Non-pigmented ciliary epithelial cell (primary cell): Measurements from ENCODE around the gene PITPNC1.
"Not testable (repeated sequence)": the region's sequence is repeated elsewhere in the genome, so short reads cannot be mapped to it uniquely, and the experiment has no call there.

Source experiments
- DNase-seq: peaks from one replicate; pipeline ENCODE4 v3.0.0-alpha.2; 2010; ENCODE audit warnings: low read depth

PITPNC1 gene

DNA sequence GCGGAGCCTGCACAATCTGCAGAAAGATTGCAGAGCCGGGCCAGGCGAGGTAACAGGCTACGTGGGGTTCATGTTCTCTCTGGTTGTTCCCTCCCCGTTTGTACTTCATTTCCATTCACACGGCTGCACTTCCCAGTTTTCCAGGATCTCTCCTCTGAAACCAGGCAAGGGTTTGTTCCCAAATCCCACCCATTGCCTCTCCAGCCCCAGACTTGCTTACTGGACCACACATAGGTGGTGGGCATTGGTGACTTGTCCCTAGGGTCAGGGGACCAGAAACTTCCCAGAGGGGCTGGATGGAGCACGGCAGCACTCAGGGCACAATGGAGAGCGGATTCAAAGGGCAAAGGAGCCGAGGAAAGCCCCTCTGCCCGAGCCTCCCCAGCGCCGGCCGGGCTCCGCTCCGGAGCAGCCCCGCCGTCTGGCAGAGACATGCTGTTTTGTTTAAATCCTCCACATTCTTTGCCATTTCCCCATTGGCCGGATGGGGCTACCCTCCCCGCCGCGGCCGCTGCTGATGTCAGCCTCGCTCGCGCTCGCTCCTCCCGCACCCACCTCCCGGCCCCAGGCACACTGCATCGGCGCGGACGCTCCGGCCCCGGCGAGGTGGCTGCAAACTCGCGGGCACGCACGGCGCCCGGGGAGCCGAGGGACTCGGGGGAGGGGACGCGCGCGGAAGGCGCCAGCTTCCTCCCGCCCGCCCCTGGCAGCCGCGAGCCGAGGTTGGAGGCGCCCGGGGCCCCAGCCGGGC lies at the start of gene PITPNC1:
PITPNC1 (plus strand) TSS at position 545 of the 751 bp plus-strand sequence.
- no peak for DNase-seq

DNA sequence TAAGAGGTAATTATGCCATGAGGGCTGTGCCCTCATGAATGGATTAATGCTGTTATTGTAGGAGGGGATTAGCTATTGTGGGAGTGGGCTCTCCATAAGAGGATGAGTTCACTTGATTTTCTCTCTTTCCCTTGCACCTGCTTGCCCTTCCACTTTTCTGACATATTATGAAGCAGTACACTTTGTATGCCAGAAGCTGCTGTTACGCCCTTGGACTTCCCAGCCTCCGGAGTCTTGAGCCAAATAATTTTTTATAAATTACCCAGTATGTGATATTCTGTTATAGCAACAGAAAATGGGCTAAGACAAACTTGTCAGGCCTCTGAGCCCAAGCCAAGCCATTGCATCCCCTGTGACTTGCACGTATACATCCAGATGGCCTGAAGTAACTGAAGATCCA lies 49.1 kb upstream of the PITPNC1 start:
- DNase-seq = no peak

DNA sequence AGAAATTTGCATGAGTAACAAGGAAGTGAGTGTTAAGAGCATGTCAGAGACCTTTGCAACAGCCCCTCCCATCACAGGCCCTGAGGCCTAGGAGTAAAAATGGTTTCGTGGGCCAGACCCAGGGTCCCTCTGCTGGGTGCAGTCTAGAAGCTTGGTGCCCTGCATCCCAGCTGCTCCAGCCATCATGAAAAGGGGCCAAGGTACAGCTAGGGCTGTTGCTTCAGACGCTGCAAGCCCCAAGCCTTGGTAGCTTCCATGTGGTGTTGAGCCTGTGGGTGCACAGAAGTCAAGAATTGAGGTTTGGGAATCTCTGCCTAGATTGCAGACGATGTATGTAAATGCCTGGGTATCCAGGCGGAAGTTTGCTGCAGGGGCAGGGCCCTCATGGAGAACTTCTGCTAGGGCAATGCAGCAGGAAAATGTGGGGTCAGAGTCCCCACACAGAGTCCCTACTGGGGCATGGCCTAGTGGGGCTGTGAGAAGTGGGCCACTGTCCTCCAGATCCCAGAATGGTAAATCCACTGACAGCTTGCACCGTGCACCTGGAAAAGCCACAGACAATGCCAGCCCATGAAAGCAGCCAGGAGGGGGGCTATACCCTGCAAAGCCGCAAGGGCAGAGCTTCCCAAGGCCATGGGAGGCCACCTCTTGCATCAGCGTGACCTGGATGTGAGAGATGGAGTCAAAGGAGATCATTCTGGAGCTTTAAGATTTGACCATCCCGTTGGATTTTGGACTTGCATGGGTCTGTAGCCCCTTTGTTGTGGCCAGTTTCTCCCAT lies 45.5 kb upstream of the PITPNC1 start:
- DNase-seq = not testable (repeated sequence)

DNA sequence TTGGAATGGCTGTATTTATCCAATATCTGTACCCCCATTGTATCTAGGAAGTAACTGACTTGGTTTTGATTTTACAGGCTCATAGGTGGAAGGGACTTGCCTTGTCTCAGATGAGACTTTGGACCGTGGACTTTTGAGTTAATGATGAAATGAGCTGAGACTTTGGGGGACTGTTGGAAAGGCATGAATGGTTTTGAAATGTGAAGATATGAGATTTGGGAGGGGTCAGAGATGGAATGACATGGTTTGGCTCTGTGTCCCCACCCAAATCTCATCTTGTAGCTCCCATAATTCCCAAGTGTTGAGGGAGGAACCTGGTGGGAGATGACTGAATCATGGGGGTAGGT lies 44.9 kb upstream of the PITPNC1 start:
- not testable (repeated sequence) for DNase-seq

DNA sequence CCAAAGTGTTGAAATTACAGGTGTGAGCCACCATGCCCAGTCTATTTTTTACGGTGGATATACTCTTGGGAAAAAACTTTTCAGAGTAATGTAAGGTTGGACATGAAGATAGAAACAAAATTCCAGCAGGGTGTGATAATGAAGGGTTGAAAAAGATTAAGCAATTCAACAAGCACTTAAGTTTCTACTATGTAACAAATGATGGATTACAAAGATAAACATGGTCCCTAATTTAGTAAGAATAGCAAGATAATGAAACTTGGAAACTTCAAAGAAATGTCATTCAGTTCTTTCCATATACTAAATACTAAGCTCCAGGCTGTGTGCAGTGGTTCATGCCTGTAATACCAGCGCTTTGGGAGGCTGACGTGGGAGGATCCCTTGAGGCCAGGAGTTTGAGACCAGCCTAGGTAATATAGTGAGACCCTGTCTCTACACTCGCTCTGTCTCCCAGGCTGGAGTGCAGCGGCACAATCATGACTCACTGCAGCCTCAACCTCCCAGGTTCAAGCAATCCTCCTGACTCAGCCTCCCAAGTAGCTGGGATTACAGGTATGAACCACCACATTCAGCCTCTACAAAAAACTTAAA lies 41.7 kb upstream of the PITPNC1 start:
- no peak for DNase-seq

DNA sequence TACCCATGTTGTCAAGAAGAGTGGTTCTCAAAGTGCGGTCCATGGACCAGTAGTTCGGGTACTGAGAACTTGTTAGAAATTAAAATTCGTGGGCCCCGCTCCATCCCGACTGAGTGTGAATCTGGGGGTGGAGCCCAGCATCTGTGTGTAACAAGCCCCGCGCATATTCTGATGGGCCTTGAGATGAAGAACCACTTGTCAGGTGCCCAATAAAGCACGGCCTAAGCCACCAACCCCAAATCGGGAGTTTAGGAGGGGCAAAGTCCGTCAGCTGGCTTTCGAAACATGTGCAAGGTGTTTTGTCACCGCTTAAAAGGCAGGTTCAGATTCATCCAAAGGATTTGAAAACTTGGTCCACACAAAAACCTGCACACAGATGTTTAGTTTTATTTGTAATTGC lies 40.2 kb upstream of the PITPNC1 start:
- DNase-seq = no peak

DNA sequence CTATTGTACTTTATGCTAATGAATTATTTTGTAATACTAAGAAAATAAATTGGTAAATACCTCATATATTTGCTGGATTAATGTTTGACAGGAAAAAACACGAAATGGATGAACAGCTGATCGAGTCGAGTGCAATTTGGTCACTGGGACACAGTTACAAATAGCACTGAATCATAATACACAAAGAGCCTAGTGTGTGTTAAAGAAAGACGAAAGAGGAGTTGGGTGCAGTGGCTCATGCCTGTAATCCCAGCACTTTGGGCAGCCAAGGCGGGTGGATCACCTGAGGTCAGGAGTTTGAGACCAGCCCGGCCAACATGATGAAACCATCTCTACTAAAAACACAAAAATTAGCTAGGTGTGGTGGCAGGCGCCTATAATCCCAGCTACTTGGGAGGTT lies 38.7 kb upstream of the PITPNC1 start:
- not testable (repeated sequence) for DNase-seq

DNA sequence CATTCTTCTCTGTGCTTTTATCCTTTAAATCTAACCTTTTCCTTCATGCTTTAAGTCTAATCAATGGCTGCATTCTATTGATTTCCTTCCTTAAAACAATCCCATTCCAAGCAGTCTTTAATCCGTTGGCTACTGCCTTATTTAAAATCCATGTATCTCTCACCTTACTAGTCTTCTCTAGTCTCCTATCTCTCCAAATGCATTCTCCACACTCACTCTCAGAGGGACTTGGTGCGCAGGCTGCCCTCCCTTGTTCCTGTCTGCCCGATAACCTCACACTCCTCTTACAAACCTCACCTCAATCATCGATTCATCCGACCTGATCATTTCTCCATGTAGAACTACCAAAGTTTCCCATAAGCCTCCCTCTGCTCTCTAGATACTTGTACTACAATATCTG lies 33.8 kb upstream of the PITPNC1 start:
- DNase-seq = no peak

DNA sequence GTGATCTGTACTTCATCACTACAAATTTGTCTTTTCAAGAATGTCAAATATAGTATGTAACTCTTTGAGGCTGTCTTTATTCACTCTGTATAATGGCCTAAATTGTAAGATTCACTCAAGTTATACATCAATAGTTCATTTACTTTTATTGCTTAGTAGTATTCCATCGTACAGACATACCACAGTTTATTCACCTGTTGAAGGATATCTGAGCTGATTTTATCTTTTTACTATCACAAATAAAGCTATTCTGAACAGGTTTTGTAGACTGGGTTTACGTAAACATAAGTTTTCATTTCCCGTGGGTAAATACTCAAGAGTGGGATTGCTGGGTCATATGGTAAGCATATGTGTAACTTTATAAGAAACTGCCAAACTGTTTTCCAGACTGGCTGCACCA lies 29.3 kb upstream of the PITPNC1 start:
- DNase-seq = no peak

DNA sequence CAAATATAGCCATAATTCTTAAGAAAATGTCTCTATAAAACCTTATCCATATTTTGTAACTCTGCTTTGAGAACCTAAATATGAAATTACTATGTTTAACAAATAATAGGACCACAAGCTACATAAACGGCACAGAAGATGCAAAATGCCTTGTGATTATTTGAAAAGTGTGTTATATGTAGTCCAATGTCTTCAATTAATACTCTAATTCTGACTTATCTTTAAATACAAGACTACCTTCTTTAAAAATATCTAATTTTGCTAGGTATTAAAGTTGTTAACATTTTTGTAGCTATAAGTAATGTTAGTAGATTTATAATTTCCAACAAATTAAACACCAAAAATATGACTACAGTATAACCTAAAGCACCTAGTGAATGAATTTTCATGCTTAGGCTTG lies 27.7 kb upstream of the PITPNC1 start:
- no peak for DNase-seq

DNA sequence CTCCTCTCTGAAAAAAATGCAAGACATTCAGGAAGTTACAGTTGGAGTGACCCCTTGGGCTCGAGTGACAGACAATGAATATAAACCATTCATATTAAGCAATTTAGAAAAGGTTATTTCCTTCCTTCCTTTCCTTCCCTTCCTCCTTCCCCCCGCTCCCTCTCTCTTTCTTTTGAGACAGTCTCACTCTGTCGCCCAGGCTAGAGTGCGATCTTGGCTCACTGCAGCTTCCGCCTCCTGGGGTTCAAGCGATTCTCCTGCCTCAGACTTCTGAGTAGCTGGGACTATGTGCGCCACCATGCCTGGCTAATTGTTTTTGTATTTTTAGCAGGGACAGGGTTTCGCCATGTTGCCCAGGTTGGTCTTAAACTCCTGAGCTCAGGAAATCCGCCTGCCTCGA lies 23.9 kb upstream of the PITPNC1 start:
- no peak for DNase-seq

DNA sequence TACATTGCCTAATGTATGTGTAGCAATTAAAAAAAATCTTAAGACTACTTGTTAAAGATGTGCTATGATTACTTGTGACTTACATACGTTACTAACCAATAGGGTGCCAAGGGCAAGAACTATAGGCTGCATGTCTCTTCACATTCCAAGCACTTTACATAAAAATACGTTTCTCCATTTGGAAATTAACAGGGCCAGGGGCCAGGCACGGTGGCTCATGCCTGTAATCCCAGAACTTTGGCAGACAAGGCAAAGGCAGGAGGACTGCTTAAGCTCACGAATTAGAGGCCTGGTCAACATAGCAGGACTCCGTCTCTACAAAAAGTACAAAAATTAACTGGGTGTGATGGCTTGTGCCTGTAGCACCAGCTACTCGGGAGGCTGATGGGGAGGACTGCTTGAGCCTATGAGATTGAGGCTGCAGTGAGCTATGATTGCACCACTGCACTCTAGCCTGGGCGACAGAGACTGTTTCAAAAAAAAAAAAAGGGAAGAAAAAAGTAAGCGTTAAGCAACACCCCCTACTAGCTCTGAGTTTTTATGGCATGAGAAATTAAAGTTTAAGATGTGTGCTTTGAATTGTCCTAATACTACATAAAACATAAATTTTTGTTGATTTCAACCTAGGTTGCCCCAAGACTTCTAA lies 23.0 kb upstream of the PITPNC1 start:
- no peak for DNase-seq

DNA sequence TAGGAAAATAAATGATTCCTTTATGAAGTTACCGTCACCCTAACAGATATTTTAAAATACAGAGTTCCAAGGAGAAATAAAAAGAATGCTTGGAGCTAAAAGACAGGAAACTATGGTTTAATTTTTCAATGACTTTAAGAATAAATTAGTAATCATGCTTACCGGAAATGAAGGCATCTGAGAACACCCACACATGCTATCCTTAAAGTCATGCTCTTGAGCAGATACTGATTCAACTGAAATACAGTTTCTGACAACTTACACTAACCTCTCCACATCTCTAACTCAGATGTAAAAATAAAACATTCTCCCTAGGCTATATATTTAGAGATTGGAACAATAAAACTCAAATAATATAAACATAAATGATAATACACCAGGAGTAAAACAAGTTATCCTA lies 18.5 kb upstream of the PITPNC1 start:
- no peak for DNase-seq

DNA sequence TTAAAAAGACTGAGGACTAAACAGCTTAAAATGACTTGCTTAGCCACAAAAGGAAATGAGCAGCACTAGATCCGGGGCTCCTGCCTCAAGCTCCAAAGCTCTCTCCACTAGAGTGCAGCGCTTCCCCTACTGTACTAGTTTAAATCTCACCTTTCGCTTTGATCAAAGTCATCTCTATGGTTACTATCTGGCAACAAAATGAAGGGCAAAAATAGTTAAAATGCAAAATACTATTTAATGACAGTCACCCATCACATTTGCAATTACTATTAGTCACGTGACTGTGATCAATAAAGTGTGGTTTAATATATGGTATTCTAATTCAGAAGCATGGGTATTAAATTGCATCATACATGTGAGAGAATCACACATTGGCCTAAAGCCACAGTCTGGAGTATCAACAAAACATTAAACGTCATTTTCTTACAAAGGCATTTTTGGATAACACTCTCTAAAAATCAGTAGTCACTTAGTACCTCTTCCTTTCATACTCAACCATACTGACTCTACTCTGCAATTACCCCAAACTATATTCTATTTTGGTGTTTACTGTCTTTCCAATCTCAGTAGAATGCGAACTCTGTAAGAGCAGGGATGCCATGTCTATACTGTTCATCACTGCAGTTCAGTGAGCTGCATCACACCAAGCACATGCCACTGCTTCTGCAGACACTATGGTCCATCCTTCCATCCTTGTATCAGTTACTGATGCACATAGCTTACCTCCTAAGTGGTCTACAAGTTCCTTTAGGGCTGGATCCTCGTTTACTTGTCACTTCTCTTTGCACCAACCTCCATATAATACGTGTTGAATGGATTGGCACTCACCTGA lies 16.9 kb upstream of the PITPNC1 start:
- DNase-seq = no peak

DNA sequence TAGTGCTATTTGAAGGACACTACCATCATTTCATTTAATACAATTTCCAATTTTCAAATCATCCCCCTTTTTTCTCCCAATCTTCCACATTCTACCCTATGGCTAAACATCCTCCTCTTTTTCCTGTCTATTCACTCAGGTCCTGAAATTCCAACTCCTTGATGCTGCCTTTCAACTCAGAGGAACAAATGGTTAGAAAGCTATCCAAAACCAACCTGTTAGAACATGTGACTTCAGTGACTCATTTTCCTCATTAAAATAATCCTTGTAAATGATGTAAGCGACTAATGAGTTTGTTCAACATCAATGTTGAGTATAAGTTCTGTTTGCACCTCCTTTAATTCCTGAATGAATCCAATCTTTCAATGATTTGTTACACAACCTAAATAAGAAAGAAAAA lies 16.2 kb upstream of the PITPNC1 start:
- no peak for DNase-seq

DNA sequence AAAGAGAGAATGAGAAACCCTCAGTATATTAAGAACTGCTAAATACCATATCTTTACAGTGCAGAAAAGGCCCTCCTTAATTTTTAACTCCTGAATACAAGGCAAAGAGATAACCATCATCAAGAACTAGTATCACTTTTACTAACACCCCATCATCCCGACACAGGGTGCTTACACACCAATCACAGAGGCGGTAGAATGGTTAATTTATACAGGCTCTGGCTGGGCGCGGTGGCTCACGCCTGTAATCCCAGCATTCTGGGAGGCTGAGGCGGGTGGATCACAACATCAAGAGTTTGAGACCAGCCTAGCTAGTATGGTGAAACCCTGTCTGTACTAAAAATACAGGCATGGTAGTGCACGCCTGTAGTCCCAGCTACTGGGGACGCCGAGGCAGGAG lies 14.9 kb upstream of the PITPNC1 start:
- no peak for DNase-seq

DNA sequence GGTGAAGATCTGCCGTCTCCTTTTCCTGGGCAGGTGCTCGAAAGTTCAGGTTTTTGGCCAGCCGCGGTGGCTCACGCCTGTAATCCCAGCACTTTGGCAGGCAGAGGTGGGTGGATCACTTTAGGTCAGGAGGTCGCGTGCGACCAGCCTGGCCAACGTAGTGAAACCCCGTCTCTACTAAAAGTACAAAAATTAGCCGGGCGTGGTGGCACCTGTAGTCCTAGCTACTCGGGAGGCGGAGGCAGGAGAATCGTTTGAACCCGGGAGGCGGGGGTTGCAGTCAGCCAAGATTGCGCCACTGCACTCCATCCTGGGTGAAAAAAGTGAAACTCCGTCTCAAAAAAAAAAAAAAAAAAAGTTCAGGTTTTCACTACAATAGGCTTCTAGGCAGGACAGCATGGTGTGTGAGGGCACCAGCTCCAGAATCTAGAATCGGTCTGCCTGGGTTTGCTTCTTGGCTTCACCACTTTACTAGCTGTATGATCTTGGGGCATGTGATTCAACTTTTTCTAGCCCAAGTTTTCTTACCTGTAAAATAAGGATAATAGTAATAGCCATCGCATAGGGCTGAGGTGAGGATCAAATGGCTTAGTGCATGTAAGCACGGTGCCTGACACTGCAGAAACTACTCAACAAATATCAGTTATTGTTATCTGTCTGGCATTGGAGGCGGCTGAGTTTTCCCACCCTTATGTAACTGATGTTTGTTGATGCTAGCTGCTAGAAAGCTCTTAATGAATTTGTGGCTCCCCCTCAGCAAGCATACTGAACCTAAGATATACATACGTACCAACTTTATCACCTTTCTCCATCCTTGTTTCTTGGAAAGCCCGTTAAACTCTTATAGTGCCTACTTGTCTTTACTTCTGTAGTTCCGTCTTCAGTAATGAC lies 12.0 kb upstream of the PITPNC1 start:
- DNase-seq = no peak

DNA sequence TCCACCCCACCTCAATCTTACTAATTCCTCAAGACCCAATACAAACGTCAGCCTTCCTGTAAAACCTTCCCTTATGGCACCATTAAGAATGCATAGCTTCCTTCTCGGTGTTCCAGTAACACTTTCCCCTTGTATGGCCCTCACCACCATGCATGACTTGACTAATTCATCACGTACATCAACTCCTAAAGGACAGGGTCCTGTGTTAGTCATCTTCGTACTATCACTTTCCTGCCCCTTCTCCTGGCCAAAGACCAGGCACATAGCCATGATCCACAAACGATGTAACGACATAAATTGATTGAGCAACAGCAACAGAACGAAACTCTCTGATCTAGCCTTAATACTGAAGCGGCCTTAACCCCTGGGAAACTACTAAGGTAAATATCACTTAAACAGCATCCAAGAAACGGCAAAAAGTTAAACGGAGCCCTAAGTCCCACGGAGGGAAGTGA lies 11.3 kb upstream of the PITPNC1 start:
- no peak for DNase-seq

DNA sequence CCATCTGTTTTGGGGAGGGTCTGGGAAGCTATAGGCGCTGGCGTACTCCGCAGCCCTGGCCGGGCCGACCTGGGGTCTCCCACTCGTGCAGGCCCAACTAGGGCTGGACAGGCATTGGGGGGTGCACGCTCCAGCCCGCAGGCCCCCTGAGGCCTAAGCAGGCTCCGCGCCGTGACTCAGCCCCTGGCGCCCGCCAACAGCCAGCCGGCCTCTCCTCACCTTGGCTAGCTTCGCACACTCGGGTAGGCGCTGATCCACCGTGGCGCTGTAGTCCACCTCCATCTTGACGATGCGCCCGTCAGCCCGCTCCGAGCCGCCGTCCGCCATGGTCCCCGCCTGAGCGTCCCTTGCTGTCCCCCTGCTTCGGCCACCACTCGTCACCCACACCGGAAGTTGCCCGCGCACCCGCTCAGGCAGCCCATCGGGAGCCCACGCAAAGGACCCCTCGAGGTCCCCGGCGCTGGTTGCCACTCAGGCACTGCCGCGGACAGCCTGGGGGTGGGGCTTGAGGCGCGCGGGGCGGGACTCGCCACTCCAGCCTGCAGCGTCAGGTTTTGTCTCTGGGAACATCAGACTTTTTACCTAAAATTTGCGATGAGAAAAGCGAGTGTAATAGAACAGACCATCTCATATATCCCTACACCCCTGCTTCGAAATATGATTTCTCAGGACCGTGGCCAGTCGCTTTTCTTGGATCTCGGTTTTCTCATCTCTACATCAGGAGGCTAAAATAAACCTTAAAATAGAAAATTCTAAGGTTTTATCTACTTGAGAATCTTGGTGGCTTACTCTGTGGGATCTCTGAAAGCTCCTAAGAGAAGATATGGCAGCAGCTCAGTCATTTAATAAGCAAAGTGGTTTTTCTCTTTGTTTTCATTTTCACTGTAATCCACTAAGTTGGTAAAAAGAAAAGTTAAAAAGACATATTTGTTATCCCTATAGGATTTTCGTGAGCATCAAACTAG lies 10.6 kb upstream of the PITPNC1 start, which contains the start of gene PSMD12:
PSMD12 (minus strand) TSS at position 385 of the 965 bp plus-strand sequence; CDS start at position 327, 58 bp downstream.
- no peak for DNase-seq
